ENCODE data around the gene LILRA5.
"Not testable (repeated sequence)": the region's sequence is repeated elsewhere in the genome, so short reads cannot be mapped to it uniquely, and the experiment has no call there.

The LILRA5 gene

DNA sequence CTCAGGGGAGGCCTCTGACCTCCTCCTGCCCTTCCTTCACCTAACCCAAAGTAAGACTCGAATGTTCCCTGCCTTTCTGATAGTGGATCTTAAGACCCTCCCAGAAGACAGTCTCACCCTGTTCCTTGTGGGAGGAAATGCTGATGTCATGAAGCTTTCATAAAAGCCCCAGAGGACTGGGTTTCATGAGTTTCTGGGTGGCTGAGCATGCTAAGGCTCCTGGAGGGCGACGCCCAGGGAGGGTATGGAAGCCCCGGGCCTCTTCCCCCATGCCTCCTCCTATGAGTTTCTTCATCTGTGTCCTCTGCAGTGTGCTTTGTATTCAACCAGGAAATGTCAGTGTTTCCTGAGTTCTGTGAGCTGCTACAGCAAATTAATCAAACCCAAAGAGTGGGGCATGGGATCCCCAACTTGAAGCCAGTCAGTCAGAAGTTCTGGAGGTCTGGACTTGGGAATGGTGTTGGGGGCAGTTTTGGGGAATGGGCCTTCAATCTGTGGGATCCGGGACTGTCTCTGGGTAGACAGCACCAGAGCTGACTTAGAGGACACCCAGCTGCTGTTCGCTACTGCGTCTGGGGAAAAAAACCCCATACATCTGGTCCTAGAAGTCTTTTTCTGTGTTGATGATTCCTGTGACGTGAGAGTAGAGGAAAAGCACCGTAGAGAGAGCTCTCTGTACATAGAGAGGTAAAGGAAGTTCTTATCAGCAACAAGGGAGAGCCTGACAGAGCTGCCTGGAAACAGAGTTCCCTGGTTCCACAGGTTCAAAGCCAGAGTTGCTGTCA lies 30.1 kb downstream of the LILRA5 start:
- peak in 1 of 2 experiments; percentile 51 for DNase-seq (ENCODE audit: low read depth in 1 of 2, low spot score in 1 of 2)
- TF ChIP-seq SPI1 (IDR thresholded peaks at IDR 0.05; ENCODE audit: borderline replicate concordance, low read depth) (no peak), GABPA (IDR thresholded peaks at IDR 0.05; ENCODE audit: low read depth) (no peak), POLR2AphosphoS5 (IDR thresholded peaks at IDR 0.05; ENCODE audit: low read depth) (no peak)
- TF ChIP-seq, protein P1, sequence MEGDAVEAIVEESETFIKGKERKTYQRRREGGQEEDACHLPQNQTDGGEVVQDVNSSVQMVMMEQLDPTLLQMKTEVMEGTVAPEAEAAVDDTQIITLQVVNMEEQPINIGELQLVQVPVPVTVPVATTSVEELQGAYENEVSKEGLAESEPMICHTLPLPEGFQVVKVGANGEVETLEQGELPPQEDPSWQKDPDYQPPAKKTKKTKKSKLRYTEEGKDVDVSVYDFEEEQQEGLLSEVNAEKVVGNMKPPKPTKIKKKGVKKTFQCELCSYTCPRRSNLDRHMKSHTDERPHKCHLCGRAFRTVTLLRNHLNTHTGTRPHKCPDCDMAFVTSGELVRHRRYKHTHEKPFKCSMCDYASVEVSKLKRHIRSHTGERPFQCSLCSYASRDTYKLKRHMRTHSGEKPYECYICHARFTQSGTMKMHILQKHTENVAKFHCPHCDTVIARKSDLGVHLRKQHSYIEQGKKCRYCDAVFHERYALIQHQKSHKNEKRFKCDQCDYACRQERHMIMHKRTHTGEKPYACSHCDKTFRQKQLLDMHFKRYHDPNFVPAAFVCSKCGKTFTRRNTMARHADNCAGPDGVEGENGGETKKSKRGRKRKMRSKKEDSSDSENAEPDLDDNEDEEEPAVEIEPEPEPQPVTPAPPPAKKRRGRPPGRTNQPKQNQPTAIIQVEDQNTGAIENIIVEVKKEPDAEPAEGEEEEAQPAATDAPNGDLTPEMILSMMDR (IDR thresholded peaks at IDR 0.05; ENCODE audit: insufficient read depth, low read length) = no peak
- TF ChIP-seq, protein P2, sequence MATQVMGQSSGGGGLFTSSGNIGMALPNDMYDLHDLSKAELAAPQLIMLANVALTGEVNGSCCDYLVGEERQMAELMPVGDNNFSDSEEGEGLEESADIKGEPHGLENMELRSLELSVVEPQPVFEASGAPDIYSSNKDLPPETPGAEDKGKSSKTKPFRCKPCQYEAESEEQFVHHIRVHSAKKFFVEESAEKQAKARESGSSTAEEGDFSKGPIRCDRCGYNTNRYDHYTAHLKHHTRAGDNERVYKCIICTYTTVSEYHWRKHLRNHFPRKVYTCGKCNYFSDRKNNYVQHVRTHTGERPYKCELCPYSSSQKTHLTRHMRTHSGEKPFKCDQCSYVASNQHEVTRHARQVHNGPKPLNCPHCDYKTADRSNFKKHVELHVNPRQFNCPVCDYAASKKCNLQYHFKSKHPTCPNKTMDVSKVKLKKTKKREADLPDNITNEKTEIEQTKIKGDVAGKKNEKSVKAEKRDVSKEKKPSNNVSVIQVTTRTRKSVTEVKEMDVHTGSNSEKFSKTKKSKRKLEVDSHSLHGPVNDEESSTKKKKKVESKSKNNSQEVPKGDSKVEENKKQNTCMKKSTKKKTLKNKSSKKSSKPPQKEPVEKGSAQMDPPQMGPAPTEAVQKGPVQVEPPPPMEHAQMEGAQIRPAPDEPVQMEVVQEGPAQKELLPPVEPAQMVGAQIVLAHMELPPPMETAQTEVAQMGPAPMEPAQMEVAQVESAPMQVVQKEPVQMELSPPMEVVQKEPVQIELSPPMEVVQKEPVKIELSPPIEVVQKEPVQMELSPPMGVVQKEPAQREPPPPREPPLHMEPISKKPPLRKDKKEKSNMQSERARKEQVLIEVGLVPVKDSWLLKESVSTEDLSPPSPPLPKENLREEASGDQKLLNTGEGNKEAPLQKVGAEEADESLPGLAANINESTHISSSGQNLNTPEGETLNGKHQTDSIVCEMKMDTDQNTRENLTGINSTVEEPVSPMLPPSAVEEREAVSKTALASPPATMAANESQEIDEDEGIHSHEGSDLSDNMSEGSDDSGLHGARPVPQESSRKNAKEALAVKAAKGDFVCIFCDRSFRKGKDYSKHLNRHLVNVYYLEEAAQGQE (IDR thresholded peaks at IDR 0.05; ENCODE audit: insufficient replicate concordance, low read depth) = no peak
- H3K4me3 ChIP-seq (replicated peaks; ENCODE audit: insufficient read depth, low read length) = no peak overlapping the region
- H3K27me3 ChIP-seq (ENCODE audit: insufficient read depth, poor library complexity, severe bottlenecking) = no peaks in the 10 kb centered on the region
- H3K27ac ChIP-seq (replicated peaks) = peak overlapping the region; percentile 44

GRCh38 chr19:54281729-54282075 lies 31.3 kb downstream of the LILRA5 start:
- DNase-seq (ENCODE audit: low read depth in 1 of 2, low spot score in 1 of 2); H3K4me3 ChIP-seq (replicated peaks; ENCODE audit: insufficient read depth, low read length); H3K27me3 ChIP-seq (ENCODE audit: insufficient read depth, poor library complexity, severe bottlenecking); H3K27ac ChIP-seq (replicated peaks): not testable (repeated sequence)

GRCh38 chr19:54281007-54281728 lies 31.8 kb downstream of the LILRA5 start, which contains the start of gene LILRB2:
LILRB2 (minus strand) TSS chr19:54281110; CDS start chr19:54280496, 614 bp downstream.
- DNase-seq (ENCODE audit: low read depth in 1 of 2, low spot score in 1 of 2) = peak in 1 of 2 experiments; percentile 73
- Histone ChIP-seq H3K27me3 (ENCODE audit: insufficient read depth, poor library complexity, severe bottlenecking) (no peaks in the 10 kb centered on the region), H3K27ac (replicated peaks) (peak within 1 kb of the TSS; percentile 67), H3K4me3 (replicated peaks; ENCODE audit: insufficient read depth, low read length) (peak within 1 kb of the TSS; percentile 20)
- TF ChIP-seq POLR2AphosphoS5 (IDR thresholded peaks at IDR 0.05; ENCODE audit: low read depth) (no peak), GABPA (IDR thresholded peaks at IDR 0.05; ENCODE audit: low read depth) (no peak), SPI1 (IDR thresholded peaks at IDR 0.05; ENCODE audit: borderline replicate concordance, low read depth) (no peak)
- TF ChIP-seq, protein P2 (IDR thresholded peaks at IDR 0.05; ENCODE audit: insufficient replicate concordance, low read depth) = no peak
- TF ChIP-seq, protein P1 (IDR thresholded peaks at IDR 0.05; ENCODE audit: insufficient read depth, low read length) = no peak

GRCh38 chr19:54280441-54280840 lies 32.5 kb downstream of the LILRA5 start:
- not testable (repeated sequence) for H3K27me3 ChIP-seq (ENCODE audit: insufficient read depth, poor library complexity, severe bottlenecking)
- peak; percentile 82 for TF ChIP-seq SPI1 (IDR thresholded peaks at IDR 0.05; ENCODE audit: borderline replicate concordance, low read depth)
- Histone ChIP-seq H3K27ac (replicated peaks) (peak overlapping the region; percentile 67), H3K4me3 (replicated peaks; ENCODE audit: insufficient read depth, low read length) (peak overlapping the region; percentile 20)
- peak in 1 of 2 experiments; percentile 72 for DNase-seq (ENCODE audit: low read depth in 1 of 2, low spot score in 1 of 2)

- DNase-seq (ENCODE audit: low read depth in 1 of 2, low spot score in 1 of 2); H3K27me3 ChIP-seq (ENCODE audit: insufficient read depth, poor library complexity, severe bottlenecking): not testable (repeated sequence)
- Histone ChIP-seq H3K27ac (replicated peaks) (peak overlapping the region; percentile 67), H3K4me3 (replicated peaks; ENCODE audit: insufficient read depth, low read length) (peak overlapping the region; percentile 20)
These were observed 32.9 kb downstream of the LILRA5 start for GRCh38 chr19:54280025-54280424.
